Superior temporal gyrus (tissue), 1 donor: ENCODE data around the gene INSYN2B.

Source experiments
- DNase-seq: peaks from one replicate; pipeline ENCODE4 v3.0.0-alpha.2; 2016; ENCODE audit errors: extremely low spot score

Gene INSYN2B

DNA sequence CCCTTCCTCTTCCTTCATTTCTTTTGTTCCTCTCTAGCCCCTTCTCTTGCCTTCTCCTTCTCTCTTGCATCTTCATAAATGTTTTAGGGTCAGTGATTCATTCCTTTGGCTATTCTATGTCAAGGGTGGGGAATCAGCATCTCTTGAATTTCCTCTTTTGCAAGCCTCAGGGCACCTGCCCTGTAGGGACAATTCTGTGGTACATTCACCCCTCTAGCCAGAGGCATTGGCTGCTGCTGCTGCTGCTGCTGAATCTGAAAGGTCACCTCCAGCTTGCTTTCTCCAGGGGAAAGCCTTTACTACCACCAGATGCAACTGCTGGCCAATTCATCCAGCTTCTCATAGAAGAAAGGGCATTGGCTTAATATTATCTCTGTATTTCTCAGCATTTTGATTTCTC lies 87.3 kb downstream of the INSYN2B start:
- DNase-seq: no peak

DNA sequence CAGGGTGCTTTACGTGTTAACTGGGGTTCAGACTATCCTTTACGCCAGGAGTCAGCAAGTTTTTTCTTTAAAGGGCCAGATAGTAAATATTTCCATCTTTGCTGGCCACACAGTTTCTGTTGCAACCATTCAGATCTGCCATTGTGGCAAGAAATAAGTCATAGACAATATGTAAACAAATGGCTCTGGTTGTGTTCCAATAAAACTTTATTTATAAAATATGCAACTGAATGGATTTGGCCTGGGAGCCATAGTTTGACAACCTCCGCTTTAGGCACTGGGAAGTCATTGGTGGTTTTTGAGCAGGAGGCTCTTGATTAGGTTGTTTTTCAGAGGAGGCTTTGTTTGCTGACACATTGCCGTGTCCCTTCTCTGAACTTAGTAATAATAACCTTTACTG lies 90.7 kb downstream of the INSYN2B start:
- DNase-seq: no peak

DNA sequence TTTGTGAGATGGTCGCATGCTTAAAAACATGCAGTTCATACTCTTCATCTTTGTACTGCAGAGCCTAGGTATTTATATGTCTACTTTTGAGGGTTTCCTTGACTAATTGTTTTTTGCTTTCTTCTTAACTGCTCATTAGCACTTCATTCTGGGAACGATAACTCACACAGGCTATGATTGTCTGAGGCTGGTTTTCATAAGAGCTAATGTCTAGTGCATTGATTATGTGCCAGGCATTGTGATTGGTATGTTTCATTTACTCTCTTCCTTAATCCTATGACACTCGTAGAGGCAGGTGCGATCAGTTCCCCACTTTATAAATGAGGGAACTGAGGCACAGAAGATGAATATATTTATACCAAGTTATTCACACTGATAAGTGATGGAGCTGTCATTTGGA lies 93.6 kb downstream of the INSYN2B start:
- DNase-seq: no peak

- no peak for DNase-seq
Measured at GRCh38 chr5:169886033-169886432, 94.3 kb downstream of the INSYN2B start.

DNA sequence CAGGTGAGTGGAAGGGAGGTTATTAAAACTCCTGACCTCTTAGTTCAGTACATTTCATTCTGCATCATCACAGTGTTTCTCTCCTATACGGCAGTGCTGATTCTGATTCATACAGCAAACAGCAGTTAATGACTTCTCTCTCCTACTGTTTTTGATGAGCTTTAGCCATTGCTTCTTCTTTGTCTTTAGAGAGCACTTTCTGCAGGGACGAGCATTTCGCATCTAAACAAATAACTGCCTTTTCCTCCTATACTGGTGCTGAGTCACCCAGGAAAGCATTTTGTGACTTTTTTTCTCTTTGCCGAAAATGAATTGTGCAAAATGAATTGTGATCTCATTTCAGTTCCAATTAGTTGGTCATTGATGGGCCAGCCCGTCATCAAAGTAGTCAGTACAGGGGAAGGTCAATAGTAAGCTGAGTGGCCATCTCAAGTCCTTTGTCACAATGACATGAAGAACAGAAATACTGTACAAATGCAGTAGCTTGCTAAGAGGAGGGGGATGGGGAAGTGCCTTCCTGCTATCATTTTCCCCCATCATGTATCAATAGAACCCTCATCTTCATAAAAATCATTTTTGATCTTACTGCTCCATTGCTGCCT lies 98.5 kb downstream of the INSYN2B start:
- no peak for DNase-seq

- DNase-seq: no peak
Measured at GRCh38 chr5:169880785-169881184, 99.5 kb downstream of the INSYN2B start.

- DNase-seq: no peak
Measured at GRCh38 chr5:169880012-169880663, 100.2 kb downstream of the INSYN2B start.

- DNase-seq: no peak
Measured at GRCh38 chr5:169876386-169876785, 103.9 kb downstream of the INSYN2B start.

DNA sequence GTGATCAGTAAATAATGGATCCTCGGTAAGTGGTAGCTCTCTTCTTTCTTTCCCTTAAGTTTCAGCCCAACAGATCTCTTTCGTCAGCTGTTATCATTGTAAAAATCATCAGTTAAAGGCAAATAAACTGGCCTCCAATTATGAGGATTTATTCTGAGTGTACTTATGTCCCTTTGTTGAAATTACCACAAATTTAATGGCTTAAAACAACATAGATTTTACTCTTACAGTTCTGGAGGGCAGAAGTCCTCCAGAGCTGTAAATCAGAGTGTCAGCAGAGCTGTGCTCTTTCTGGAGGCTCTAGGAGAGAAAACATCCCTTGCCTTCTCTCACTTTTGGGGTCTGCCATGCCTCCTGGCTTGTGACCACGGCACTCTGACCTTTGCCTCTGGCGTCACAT lies 104.6 kb downstream of the INSYN2B start:
- DNase-seq: no peak

- no peak for DNase-seq
Measured at GRCh38 chr5:169875091-169875728, 105.1 kb downstream of the INSYN2B start.

DNA sequence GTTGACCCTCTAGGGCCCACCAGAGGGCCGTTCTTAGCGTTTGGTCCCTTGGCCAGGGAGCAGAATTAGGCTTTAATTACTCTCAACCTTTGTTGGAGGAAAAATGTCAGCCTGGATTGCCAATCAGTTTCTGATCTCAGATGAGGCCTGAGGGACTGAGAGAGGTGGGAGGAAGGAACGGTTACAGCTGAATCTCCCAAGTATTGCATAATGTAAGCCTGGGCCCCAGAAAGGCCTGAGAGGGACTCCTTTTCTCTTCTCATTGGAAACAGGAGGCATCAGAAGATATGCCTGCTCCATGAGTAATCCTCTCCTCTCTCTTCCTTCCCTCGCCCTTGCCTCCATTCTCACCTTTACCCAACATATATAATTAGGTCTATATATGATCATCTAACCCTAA lies 105.7 kb downstream of the INSYN2B start:
- DNase-seq: no peak

DNA sequence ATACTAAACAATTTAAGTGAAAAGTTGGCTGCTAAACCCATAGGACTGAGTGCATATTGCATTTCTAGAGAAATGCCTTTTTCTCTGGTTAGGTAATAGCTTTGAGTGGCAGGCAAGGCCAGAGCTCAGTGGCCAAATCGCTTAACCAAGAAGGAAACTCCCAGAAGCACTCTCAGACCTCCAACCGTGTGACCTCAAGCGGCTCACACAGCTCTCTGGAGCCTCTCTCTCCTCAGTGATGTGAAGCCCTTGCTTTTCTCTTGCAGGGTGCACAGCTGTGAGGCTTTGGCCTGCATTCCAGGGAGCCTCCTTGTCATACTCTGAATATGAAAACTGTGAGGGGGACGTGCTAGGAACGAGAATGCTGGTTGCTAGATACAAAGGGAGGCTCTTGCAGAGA lies 106.7 kb downstream of the INSYN2B start:
- DNase-seq: peak; percentile 78

- DNase-seq: no peak
Measured at GRCh38 chr5:169871826-169872490, 108.3 kb downstream of the INSYN2B start.

- no peak for DNase-seq
Measured at GRCh38 chr5:169870211-169870610, 110.1 kb downstream of the INSYN2B start.

DNA sequence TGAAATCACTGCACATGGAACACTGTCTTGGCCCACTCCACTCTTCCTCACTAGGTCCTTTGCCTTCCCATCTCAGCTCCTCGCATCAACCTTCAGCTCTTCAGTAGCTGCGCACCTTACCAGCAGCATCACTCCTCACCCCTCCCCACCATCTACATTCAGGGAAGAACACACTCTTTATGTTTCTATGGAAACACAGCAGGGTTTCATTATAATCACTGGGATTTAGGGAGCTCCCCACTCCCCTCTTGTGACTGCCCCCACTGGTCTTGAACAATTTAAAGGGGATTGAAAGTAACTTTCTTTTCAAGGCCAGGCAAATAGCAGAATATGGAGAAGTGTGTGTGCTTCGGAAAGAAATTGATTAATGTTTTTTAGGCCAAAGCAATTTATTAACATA lies 111.2 kb downstream of the INSYN2B start:
- no peak for DNase-seq

- DNase-seq: no peak
Measured at GRCh38 chr5:169867347-169867746, 112.9 kb downstream of the INSYN2B start.

DNA sequence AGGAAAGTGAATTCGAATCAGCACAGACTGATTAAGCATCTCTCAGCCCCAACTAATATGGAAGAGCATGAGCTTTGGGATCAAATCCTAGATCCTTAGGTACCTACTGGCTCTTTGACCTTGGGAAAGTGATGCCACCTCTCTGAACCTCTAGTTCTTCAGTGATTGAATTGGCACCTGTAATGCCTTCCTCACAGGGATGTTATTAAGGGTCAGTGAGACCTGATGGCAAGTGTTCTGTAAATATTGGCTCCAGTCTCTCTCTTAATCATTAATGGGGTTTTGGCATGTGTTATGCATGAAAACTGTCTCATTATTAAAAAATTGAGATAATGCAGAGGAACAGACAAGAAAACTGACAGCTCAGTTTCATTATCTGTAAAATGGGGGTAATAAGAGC lies 115.8 kb downstream of the INSYN2B start:
- DNase-seq: no peak

GRCh38 chr5:169862391-169862811 lies 117.9 kb downstream of the INSYN2B start:
- peak; percentile 39 for DNase-seq

GRCh38 chr5:169861934-169862333 lies 118.4 kb downstream of the INSYN2B start:
- no peak for DNase-seq

- no peak for DNase-seq
Measured at GRCh38 chr5:169861433-169861832, 118.9 kb downstream of the INSYN2B start.

DNA sequence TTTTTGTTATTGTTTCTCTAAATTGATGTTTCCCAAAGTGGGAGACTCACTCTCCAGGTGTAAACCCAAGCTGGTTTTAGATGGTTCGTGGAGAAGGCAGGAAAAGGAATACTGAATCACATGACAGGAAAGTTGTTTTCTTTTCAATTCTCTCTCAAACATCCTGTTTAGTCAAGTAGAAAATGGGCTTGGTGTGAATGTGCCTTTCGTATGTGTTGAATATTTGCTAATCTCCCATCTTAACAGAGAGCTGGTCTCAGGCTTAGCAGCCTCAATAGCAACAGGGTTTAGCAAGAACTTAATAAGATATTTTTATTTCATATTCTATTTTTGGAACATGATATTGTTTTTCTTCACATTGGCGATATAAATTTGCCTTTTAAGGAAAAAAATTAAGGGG lies 119.7 kb downstream of the INSYN2B start:
- DNase-seq: no peak

DNA sequence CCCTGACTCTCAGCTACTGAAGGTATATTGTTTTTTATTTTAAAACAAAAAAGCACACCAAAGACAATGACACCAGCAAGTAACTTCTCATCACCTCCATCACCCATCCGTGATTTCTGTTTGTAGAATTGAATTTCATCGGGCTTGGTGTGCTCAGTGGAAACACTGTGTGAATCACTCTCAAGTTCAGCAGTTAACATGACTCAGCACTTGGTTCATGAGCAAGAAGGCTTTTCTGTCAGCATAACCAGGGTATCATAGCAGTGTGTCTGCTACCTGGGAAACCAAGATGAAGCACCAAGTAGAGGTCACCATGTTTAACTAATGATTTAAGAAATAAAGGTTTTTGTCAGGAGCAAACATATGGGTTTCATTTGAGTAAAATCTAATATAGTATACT lies 123.7 kb downstream of the INSYN2B start:
- DNase-seq: no peak

GRCh38 chr5:169851321-169851850 lies 128.9 kb downstream of the INSYN2B start:
- DNase-seq: no peak
